DND-41 (cell line): ENCODE results near the gene SPTSSA.
"Not testable (repeated sequence)": the region's sequence is repeated elsewhere in the genome, so short reads cannot be mapped to it uniquely, and the experiment has no call there.

Experiments
- EZH2 ChIP-seq: IDR thresholded peaks from 3 replicates; pipeline ENCODE4 v1.6.1; 2012; ENCODE audit warnings: borderline replicate concordance, low read depth, mild to moderate bottlenecking, moderate library complexity, low read length, inconsistent platforms; ENCODE audit not compliant: severe bottlenecking
- TF ChIP-seq, protein P1 (sequence below): IDR thresholded peaks from 2 replicates; pipeline ENCODE4 v1.5.1; 2012; ENCODE audit warnings: borderline replicate concordance, low read length, moderate library complexity, mild to moderate bottlenecking; ENCODE audit not compliant: poor library complexity, severe bottlenecking; ENCODE audit errors: extremely low read depth

- TF ChIP-seq, protein P1, sequence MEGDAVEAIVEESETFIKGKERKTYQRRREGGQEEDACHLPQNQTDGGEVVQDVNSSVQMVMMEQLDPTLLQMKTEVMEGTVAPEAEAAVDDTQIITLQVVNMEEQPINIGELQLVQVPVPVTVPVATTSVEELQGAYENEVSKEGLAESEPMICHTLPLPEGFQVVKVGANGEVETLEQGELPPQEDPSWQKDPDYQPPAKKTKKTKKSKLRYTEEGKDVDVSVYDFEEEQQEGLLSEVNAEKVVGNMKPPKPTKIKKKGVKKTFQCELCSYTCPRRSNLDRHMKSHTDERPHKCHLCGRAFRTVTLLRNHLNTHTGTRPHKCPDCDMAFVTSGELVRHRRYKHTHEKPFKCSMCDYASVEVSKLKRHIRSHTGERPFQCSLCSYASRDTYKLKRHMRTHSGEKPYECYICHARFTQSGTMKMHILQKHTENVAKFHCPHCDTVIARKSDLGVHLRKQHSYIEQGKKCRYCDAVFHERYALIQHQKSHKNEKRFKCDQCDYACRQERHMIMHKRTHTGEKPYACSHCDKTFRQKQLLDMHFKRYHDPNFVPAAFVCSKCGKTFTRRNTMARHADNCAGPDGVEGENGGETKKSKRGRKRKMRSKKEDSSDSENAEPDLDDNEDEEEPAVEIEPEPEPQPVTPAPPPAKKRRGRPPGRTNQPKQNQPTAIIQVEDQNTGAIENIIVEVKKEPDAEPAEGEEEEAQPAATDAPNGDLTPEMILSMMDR: not testable (repeated sequence)
- TF ChIP-seq EZH2: not testable (repeated sequence)
Measured at GRCh38 chr14:34385881-34386280, 76.2 kb downstream of the SPTSSA start.
